SW 1271 (cell line): ENCODE measurements around the gene FUT9.
"Not testable (repeated sequence)": the region's sequence is repeated elsewhere in the genome, so short reads cannot be mapped to it uniquely, and the experiment has no call there.

Experiments used
- DNase-seq, 2 experiments: peaks; one replicate each; lab custom pipeline; 2025; lab: John Stamatoyannopoulos, UW

FUT9 gene

GRCh38 chr6:96186094-96186493 is 170.3 kb downstream of the FUT9 start:
- DNase-seq = no peak

DNA sequence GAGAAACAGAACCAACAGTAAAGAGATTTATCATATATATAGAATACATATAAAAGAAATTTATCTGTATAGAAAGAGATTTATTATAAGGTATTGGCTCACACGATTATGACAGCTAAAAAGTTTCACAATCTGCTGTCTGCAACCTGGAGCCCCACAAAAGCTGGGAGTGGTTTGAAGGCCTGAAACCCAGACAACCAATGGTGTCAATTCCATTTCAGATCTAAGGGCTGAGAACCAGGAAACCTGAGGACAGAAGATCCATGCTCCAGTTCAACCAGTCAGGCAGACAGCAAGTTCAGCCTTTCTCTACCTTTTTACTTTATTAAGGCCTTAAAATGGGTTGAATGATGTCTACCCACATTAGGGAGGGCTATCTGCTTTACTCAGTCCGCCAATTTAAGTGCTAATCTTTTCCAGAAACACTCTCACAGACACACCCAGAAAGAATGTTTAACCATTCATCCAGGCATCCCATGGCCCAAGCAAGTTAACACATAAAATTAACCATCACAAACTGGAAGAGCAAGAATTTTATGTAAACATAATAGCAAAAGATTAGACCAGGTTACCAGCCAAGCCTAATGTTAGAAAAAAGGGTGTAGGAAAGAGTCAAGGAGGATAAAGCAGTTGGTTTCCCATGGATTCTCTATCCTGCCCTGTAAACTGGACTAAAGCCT is 170.9 kb downstream of the FUT9 start:
- no peak for DNase-seq

- DNase-seq = no peak
Observed at GRCh38 chr6:96194675-96195074, 178.9 kb downstream of the FUT9 start.

DNA sequence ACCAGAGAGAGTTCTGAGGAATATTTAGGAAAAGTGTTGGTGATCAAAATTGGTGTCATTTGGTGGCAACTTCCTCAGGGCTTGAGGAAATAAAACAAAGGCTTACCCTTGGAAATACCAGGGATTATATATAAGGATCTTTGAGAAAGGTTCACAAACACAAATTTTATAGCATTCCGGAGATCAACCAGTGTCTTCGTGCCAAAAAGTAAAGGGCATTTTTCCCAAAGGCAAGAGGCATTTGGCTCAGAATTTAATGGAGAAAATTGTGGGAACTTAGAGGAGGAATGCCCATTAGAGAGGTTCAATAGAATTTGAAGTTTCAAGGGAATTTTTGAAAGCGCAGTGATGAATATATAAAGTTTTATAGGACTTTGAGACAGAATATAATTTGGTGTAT is 179.5 kb downstream of the FUT9 start:
- DNase-seq = no peak

GRCh38 chr6:96196633-96197032 is 180.9 kb downstream of the FUT9 start:
- no peak for DNase-seq

- no peak for DNase-seq
Observed at GRCh38 chr6:96197241-96197640, 181.5 kb downstream of the FUT9 start.

GRCh38 chr6:96202571-96202970 is 186.8 kb downstream of the FUT9 start:
- DNase-seq = no peak

DNA sequence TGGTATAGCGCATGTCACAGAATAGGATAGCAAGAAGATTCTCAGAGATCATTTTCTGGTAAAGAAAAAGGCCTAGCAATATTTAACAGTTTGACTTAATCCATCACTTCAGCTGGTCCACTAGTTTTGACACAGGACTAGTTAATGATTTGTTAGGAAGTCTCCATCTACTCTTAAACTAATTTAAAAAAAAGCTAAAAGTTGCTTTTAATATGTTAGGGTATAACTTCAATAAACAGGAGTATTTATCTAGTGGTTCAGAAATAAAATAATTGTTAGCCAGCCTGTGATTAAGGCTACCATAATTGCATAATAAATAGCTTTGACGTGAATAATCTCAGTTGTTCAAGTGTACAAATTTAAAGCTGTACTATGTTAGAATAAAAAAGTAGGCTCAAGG is 195.6 kb downstream of the FUT9 start:
- DNase-seq = no peak

DNA sequence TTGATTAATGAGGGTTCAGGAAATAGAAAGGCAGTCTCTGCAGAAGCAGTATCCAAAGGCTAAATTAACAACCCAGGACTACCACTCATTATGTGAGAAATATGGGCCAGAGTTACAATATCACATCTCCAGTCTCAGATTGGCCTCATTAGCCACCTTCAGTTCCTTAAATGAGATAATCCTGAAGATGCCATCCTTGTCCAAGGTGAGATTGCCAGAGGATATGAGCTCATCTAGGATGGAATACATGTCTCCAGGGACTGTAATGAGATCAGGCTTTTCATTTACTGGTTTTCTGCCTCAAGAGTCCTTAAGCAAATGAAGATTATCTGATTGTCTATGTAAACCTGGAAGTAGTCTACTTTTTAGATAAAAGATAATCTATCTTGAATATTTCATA is 196.3 kb downstream of the FUT9 start:
- no peak for DNase-seq

GRCh38 chr6:96213784-96214183 is 198.0 kb downstream of the FUT9 start:
- DNase-seq = no peak

DNA sequence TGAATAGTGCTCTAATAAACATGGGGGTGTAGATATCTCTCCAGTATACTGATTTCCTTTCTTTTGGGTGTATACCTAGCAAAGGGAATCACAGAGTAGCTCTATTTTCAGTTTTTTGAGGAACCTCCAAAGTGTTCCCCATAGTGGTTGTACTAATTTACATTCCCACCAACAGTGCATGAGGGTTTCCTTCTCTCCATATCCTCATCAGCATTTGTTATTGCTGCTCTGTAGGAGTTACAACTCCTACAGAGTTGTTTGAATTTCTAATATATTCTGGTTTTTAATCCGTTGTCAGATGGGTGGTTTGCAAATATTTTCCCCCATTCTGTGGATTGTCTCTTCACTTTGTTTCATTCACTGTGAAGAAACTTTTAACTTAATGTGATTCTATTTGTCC is 207.9 kb downstream of the FUT9 start:
- no peak for DNase-seq

- no peak for DNase-seq
Observed at GRCh38 chr6:96227135-96227534, 211.4 kb downstream of the FUT9 start.

DNA sequence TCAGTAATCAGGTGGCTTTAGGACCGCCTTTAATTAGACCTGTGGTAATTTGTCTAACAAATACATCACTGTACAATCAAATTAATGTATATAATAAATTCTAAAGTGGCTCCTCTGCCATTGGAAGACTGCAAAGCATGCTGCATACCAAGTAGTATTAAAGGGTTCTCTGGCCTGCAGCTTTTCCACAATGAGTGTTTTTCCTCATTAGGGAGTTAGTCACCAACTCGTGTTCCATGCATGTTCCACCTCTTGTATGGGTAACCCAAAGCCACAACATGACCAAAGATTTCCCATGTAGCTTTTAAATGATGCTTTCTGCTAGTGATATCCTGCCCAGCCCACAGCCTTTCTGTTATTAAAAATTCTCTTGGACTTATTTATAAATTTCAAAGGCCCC is 218.7 kb downstream of the FUT9 start:
- no peak for DNase-seq

DNA sequence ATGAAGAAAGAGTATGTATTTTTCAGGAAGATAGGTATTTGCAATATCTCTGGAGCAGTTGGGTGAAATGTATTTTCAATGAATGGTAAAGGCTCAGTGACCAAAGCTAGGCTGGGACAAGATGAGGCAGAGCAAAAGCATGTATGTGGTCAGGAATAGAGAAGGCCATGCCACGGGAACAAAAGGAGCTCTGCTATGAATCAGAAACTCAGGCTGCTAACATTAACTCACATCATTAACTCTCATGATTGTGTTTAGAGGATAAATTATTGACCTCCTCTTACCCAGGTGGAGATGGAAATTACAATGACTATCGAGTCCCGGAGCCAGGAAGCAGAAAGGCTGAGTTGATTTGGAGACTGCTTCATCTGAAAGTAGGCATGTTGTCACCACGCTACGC is 220.2 kb downstream of the FUT9 start:
- DNase-seq = no peak

DNA sequence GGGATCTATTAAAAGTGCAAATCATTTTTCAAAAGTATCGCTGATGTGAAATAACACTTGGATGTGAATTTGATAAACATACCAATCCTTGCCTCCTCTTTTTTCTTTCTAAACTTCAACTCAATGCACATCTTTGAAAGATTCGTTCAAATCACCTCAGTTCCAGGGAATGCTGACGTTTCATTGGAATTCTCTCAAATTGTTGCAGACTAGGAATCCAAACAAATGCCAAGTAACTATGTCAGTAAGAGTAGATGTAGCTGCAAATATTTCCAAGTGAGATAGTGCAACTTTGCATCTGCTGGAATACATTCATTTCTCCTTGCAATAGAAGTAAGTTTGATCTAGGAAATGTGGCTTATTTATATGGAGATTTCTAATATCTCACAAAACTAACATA is 220.7 kb downstream of the FUT9 start:
- no peak for DNase-seq

- no peak for DNase-seq
Observed at GRCh38 chr6:96237638-96238347, 222.0 kb downstream of the FUT9 start.

- no peak for DNase-seq
Observed at GRCh38 chr6:96246563-96246962, 230.8 kb downstream of the FUT9 start.

DNA sequence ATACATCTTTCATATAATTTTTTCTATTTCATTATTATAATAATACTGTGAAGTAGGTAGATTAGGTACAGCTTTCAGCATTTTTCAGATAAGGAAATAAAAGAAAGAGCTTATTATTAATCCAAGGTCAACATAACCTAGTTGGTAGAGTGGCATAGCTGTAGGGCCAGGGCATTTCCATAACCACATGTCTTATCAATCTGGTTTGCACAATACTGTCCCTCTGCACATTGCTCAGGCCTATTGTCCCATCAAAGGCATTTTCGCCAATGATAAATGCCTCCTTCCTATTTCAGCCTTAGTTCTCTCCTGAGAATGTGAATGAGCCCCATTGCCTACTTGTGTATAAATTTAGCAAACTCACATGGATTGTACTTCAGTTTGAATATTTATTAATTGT is 234.0 kb downstream of the FUT9 start:
- DNase-seq = no peak

DNA sequence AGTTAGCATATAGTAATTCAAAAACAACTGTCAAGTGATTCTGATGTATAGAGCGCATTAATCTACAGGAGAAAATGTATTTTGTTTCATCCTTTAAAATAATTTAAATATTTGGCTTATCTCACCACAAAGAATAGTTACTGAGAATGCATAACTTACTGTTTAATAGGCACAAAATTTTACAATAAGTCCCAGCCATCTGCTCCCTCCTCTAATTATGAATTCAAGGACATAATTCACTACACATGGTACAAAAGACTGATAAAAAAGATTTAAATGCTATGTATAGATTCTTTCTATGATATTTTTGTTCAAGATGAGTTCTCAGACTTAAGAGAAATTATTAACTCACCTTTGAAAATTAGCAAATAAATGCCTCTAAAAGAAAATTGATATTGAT is 242.0 kb downstream of the FUT9 start:
- DNase-seq = no peak

DNA sequence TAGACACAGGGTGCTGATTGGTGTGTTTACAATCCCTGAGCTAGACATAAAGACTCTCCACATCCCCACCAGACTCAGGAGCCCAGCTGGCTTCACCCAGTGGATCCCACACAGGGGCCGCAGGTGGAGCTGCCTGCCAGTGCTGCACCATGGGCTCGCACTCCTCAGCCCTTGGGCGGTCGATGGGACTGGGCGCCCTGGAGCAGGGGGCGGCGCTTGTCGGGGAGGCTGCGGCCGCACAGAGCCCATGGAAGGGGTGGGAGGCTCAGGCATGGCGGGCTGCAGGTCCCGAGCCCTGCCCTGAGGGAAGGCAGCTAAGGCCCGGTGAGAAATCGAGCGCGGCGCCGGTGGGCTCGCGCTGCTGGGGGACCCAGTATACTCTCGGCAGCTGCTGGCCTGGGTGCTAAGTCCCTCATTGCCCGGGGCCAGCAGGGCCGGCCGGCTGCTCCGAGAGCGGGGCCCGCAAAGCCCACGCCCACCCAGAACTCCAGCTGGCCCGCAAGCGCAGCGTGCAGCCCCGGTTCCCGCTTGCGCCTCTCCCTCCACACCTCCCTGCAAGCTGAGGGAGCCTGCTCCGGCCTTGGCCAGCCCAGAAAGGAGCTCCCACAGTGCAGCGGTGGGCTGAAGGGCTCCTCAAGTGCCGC is 245.1 kb downstream of the FUT9 start:
- not testable (repeated sequence) for DNase-seq
